ENCODE data around the gene TCEA2.

- no peak for TF ChIP-seq GATA3 (IDR thresholded peaks at IDR 0.05; ENCODE audit: low read depth, low read length)
- TF ChIP-seq GATA2 (IDR thresholded peaks at IDR 0.05; ENCODE audit: low read depth, low read length) = no peak
Measured at GRCh38 chr20:64025826-64026412, 37.1 kb upstream of the TCEA2 start.
